ENCODE results near the gene PITHD1.

Gene PITHD1

GRCh38 chr1:23774174-23774880, 3.9 kb upstream of the PITHD1 start:
- TF ChIP-seq TCF12 (IDR thresholded peaks at IDR 0.05; ENCODE audit: low read depth) (no peak), YY1 (IDR thresholded peaks at IDR 0.05; ENCODE audit: low read depth) (no peak), USF1 (IDR thresholded peaks at IDR 0.05) (no peak), RAD21 (IDR thresholded peaks at IDR 0.05; ENCODE audit: low read depth) (no peak)
- TF ChIP-seq, protein P1, sequence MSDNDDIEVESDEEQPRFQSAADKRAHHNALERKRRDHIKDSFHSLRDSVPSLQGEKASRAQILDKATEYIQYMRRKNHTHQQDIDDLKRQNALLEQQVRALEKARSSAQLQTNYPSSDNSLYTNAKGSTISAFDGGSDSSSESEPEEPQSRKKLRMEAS (IDR thresholded peaks at IDR 0.05), result no peak

DNA sequence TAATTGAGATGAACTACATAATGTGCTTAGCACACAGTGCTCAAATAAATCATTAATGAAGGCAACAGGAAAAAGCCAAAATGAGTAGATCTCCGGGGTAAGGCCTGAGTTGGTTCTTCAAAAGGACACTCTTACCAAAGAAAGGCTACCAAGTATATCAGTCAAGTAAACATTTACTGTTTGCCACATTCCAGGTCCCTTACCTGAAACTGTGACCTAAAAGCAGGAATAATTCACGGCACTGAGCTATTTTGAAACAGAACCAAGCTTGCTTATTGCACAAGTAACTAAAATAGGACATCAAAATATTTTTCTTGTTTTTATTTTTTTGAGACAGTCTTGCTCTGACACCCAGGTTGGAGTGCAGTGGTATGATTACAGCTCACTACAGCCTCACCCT, 2.0 kb upstream of the PITHD1 start:
- TF ChIP-seq YY1 (IDR thresholded peaks at IDR 0.05; ENCODE audit: low read depth), result no peak
- TF ChIP-seq, protein P2, sequence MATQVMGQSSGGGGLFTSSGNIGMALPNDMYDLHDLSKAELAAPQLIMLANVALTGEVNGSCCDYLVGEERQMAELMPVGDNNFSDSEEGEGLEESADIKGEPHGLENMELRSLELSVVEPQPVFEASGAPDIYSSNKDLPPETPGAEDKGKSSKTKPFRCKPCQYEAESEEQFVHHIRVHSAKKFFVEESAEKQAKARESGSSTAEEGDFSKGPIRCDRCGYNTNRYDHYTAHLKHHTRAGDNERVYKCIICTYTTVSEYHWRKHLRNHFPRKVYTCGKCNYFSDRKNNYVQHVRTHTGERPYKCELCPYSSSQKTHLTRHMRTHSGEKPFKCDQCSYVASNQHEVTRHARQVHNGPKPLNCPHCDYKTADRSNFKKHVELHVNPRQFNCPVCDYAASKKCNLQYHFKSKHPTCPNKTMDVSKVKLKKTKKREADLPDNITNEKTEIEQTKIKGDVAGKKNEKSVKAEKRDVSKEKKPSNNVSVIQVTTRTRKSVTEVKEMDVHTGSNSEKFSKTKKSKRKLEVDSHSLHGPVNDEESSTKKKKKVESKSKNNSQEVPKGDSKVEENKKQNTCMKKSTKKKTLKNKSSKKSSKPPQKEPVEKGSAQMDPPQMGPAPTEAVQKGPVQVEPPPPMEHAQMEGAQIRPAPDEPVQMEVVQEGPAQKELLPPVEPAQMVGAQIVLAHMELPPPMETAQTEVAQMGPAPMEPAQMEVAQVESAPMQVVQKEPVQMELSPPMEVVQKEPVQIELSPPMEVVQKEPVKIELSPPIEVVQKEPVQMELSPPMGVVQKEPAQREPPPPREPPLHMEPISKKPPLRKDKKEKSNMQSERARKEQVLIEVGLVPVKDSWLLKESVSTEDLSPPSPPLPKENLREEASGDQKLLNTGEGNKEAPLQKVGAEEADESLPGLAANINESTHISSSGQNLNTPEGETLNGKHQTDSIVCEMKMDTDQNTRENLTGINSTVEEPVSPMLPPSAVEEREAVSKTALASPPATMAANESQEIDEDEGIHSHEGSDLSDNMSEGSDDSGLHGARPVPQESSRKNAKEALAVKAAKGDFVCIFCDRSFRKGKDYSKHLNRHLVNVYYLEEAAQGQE (IDR thresholded peaks at IDR 0.05; ENCODE audit: low read depth), result no peak
- no peak for TF ChIP-seq CREB1 (IDR thresholded peaks at IDR 0.05; ENCODE audit: low read depth)
- TF ChIP-seq, protein P1 (IDR thresholded peaks at IDR 0.05), result no peak
- no peak for TF ChIP-seq EGR1 (IDR thresholded peaks at IDR 0.05)
- no peak for TF ChIP-seq NFIC (IDR thresholded peaks at IDR 0.05)

- TF ChIP-seq RAD21 (IDR thresholded peaks at IDR 0.05; ENCODE audit: low read depth), result no peak
- TF ChIP-seq TAF1 (IDR thresholded peaks at IDR 0.05; ENCODE audit: low read depth), result no peak
- TF ChIP-seq EP300 (IDR thresholded peaks at IDR 0.05; ENCODE audit: borderline replicate concordance), result no peak
- TF ChIP-seq NFIC (IDR thresholded peaks at IDR 0.05), result no peak
- TF ChIP-seq CREB1 (IDR thresholded peaks at IDR 0.05; ENCODE audit: low read depth), result no peak
- TF ChIP-seq TEAD4 (IDR thresholded peaks at IDR 0.05), result no peak
- TF ChIP-seq EGR1 (IDR thresholded peaks at IDR 0.05), result no peak
- TF ChIP-seq, protein P2 (IDR thresholded peaks at IDR 0.05; ENCODE audit: low read depth), result no peak
- no peak for TF ChIP-seq ZBTB7A (IDR thresholded peaks at IDR 0.05; ENCODE audit: low read depth)
- TF ChIP-seq YY1 (IDR thresholded peaks at IDR 0.05; ENCODE audit: low read depth), result no peak
- TF ChIP-seq, protein P1 (IDR thresholded peaks at IDR 0.05), result no peak
- TF ChIP-seq USF1 (IDR thresholded peaks at IDR 0.05), result no peak
- no peak for TF ChIP-seq CEBPB (IDR thresholded peaks at IDR 0.05)
These were observed 1.7 kb downstream of the PITHD1 start for GRCh38 chr1:23779826-23780371.

DNA sequence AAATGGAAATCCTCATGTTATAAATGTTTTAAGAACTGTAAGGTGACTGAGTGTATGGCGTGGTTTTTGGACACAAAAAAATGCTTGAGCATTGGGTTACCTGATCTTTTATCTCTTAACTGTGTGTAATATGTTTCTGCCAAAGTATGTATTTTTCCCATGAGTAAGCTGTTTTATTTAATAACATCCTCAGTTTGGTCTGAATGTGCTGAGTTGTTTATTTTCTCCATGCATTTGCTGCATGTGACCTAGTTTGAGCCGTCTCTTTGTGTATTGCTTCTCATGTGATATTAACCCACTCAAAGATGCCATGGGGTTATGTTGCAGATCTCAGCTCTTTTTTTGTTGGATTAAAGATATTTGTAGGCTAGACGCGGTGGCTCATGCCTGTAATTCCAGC, 6.6 kb downstream of the PITHD1 start:
- no peak for TF ChIP-seq TAF1 (IDR thresholded peaks at IDR 0.05; ENCODE audit: low read depth)
- no peak for TF ChIP-seq YY1 (IDR thresholded peaks at IDR 0.05; ENCODE audit: low read depth)
- no peak for TF ChIP-seq FOXM1 (IDR thresholded peaks at IDR 0.05; ENCODE audit: borderline replicate concordance, low read depth)
- TF ChIP-seq TCF12 (IDR thresholded peaks at IDR 0.05; ENCODE audit: low read depth), result no peak
- TF ChIP-seq USF1 (IDR thresholded peaks at IDR 0.05), result no peak
- TF ChIP-seq EP300 (IDR thresholded peaks at IDR 0.05; ENCODE audit: borderline replicate concordance), result no peak
- TF ChIP-seq CEBPB (IDR thresholded peaks at IDR 0.05), result no peak

DNA sequence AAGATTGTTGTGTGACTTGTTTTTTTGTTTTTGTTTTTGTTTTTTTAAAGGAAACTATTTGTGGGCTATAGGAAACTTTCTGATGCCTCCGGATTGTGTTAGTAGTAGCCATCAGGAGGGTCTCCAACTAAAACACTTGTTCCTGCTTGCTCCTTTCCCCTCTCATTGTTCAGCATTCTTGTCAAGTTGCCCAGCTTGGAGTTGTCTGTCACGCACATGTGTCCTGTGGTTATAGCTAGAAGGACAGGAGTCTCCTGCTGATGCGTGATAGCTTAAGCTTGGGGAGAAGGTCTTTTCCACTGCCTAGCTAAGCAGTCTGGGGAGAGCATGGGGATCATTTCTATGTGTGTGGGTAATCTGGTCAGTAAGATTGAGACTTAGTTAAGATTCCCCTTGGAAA, 9.5 kb downstream of the PITHD1 start:
- no peak for TF ChIP-seq ZBTB7A (IDR thresholded peaks at IDR 0.05; ENCODE audit: low read depth)
- TF ChIP-seq NFIC (IDR thresholded peaks at IDR 0.05), result no peak
- no peak for TF ChIP-seq FOXM1 (IDR thresholded peaks at IDR 0.05; ENCODE audit: borderline replicate concordance, low read depth)
- no peak for TF ChIP-seq TAF1 (IDR thresholded peaks at IDR 0.05; ENCODE audit: low read depth)
- no peak for TF ChIP-seq YY1 (IDR thresholded peaks at IDR 0.05; ENCODE audit: low read depth)
- no peak for TF ChIP-seq RAD21 (IDR thresholded peaks at IDR 0.05; ENCODE audit: low read depth)
- no peak for TF ChIP-seq TCF12 (IDR thresholded peaks at IDR 0.05; ENCODE audit: low read depth)
- TF ChIP-seq CEBPB (IDR thresholded peaks at IDR 0.05), result no peak
- TF ChIP-seq, protein P1 (IDR thresholded peaks at IDR 0.05), result no peak
- TF ChIP-seq, protein P2 (IDR thresholded peaks at IDR 0.05; ENCODE audit: low read depth), result no peak
- TF ChIP-seq EP300 (IDR thresholded peaks at IDR 0.05; ENCODE audit: borderline replicate concordance), result no peak
- no peak for TF ChIP-seq TEAD4 (IDR thresholded peaks at IDR 0.05)
- no peak for TF ChIP-seq CREB1 (IDR thresholded peaks at IDR 0.05; ENCODE audit: low read depth)
- TF ChIP-seq USF1 (IDR thresholded peaks at IDR 0.05), result no peak
- no peak for TF ChIP-seq EGR1 (IDR thresholded peaks at IDR 0.05)

Measured in Ishikawa (cell line).